HEK293 (cell line): ENCODE measurements around the gene TRA2A.

Experiments
- ZNF785 ChIP-seq: fragments of 450-650 bp; formaldehyde crosslinking; IDR thresholded peaks from 2 replicates; pipeline ENCODE4 v1.5.1; 2016; ENCODE audit warnings: missing biosample characterization, missing genetic modification characterization
- TF ChIP-seq, protein P1 (sequence below): fragments of 450-650 bp; formaldehyde crosslinking; IDR thresholded peaks from 2 replicates; pipeline ENCODE4 v1.5.1; 2016; ENCODE audit warnings: missing biosample characterization, missing genetic modification characterization

- TF ChIP-seq ZNF785 (tag by site-specific recombination) = no peak
- TF ChIP-seq, protein P1, sequence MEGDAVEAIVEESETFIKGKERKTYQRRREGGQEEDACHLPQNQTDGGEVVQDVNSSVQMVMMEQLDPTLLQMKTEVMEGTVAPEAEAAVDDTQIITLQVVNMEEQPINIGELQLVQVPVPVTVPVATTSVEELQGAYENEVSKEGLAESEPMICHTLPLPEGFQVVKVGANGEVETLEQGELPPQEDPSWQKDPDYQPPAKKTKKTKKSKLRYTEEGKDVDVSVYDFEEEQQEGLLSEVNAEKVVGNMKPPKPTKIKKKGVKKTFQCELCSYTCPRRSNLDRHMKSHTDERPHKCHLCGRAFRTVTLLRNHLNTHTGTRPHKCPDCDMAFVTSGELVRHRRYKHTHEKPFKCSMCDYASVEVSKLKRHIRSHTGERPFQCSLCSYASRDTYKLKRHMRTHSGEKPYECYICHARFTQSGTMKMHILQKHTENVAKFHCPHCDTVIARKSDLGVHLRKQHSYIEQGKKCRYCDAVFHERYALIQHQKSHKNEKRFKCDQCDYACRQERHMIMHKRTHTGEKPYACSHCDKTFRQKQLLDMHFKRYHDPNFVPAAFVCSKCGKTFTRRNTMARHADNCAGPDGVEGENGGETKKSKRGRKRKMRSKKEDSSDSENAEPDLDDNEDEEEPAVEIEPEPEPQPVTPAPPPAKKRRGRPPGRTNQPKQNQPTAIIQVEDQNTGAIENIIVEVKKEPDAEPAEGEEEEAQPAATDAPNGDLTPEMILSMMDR (tag by site-specific recombination) = peak; percentile 48; the same call in 1 of the 2 replicates
These were observed 61.3 kb downstream of the TRA2A start, which contains the start of gene IGF2BP3 for GRCh38 chr7:23470330-23471105.
